Mesothelial cell of epicardium (in vitro differentiated cells): ENCODE measurements around the gene KRTAP10-3. TPM values are rescaled to one million over a fixed set of nuclear protein-coding genes. Genes with fewer than 3 reads are reported as not detected.

Source experiments
- DNase-seq, 2 experiments: peaks; one replicate each; pipeline ENCODE4 v3.0.0; 2021; ENCODE audit warnings: low spot score in 2 of 2; ENCODE audit not compliant: unreplicated experiment in 2 of 2
- H3K27ac Mint-ChIP-seq: 2 replicates; pipeline ENCODE4 v1.8.0; 2021; ENCODE audit warnings: mixed read lengths
- H3K27me3 Mint-ChIP-seq: 2 replicates; pipeline ENCODE4 v1.8.0; 2021; ENCODE audit warnings: low read depth, mixed read lengths
- H3K36me3 Mint-ChIP-seq: 2 replicates; pipeline ENCODE4 v1.8.0; 2021; ENCODE audit warnings: mixed read lengths
- H3K4me1 Mint-ChIP-seq: 2 replicates; pipeline ENCODE4 v1.8.0; 2021; ENCODE audit warnings: mixed read lengths
- H3K4me3 Mint-ChIP-seq: 2 replicates; pipeline ENCODE4 v1.8.0; 2021; ENCODE audit warnings: mild to moderate bottlenecking, moderate library complexity, mixed read lengths
- H3K9me3 Mint-ChIP-seq: 2 replicates; pipeline ENCODE4 v1.8.0; 2021; ENCODE audit warnings: mixed read lengths
- total RNA-seq: library from RNA; stranded (reverse); gene quantifications from 3 replicates; pipeline ENCODE4 v1.2.1, GENCODE V29; 2021
- TF ChIP-seq, protein P1 (sequence below): fragments of 200-600 bp; sonication (generic); IDR thresholded peaks from one replicate; pipeline ENCODE4 v1.5.0; 2021; ENCODE audit warnings: antibody characterized with exemption; ENCODE audit not compliant: unreplicated experiment

Gene KRTAP10-3
- total RNA-seq, 1 donor from 2014 or later: not detected

DNA sequence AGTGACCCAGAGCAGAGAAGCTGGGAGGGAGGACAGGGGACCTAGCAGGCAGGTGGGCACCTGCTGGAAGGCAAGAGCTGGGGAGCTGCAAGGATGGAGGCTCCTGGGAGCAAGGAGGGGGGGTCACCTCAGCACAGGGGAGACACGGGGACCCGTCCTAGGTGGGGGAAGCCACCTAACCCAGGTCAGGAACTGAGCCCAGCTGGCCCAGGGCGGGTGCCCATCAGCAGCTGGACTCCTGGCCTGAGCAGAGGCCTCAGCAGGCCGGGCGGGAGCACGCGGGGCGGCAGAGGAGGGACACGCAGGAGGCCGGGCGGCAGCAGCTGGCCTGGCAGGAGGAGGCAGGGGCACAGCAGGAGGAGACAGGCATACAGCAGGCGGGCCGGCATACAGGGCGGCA, 19.5 kb downstream of the KRTAP10-3 start:
- TF ChIP-seq, protein P1, sequence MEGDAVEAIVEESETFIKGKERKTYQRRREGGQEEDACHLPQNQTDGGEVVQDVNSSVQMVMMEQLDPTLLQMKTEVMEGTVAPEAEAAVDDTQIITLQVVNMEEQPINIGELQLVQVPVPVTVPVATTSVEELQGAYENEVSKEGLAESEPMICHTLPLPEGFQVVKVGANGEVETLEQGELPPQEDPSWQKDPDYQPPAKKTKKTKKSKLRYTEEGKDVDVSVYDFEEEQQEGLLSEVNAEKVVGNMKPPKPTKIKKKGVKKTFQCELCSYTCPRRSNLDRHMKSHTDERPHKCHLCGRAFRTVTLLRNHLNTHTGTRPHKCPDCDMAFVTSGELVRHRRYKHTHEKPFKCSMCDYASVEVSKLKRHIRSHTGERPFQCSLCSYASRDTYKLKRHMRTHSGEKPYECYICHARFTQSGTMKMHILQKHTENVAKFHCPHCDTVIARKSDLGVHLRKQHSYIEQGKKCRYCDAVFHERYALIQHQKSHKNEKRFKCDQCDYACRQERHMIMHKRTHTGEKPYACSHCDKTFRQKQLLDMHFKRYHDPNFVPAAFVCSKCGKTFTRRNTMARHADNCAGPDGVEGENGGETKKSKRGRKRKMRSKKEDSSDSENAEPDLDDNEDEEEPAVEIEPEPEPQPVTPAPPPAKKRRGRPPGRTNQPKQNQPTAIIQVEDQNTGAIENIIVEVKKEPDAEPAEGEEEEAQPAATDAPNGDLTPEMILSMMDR: no peak
- H3K9me3 Mint-ChIP-seq: peaks cover 5% of the 10 kb centered on the region
- H3K36me3 Mint-ChIP-seq: no peaks in the 10 kb centered on the region
- H3K27me3 Mint-ChIP-seq: no peaks in the 10 kb centered on the region
- H3K4me3 Mint-ChIP-seq: no peak overlapping the region
- no peaks in the 10 kb centered on the region for H3K4me1 Mint-ChIP-seq
- DNase-seq: no peak
- no peak overlapping the region for H3K27ac Mint-ChIP-seq

DNA sequence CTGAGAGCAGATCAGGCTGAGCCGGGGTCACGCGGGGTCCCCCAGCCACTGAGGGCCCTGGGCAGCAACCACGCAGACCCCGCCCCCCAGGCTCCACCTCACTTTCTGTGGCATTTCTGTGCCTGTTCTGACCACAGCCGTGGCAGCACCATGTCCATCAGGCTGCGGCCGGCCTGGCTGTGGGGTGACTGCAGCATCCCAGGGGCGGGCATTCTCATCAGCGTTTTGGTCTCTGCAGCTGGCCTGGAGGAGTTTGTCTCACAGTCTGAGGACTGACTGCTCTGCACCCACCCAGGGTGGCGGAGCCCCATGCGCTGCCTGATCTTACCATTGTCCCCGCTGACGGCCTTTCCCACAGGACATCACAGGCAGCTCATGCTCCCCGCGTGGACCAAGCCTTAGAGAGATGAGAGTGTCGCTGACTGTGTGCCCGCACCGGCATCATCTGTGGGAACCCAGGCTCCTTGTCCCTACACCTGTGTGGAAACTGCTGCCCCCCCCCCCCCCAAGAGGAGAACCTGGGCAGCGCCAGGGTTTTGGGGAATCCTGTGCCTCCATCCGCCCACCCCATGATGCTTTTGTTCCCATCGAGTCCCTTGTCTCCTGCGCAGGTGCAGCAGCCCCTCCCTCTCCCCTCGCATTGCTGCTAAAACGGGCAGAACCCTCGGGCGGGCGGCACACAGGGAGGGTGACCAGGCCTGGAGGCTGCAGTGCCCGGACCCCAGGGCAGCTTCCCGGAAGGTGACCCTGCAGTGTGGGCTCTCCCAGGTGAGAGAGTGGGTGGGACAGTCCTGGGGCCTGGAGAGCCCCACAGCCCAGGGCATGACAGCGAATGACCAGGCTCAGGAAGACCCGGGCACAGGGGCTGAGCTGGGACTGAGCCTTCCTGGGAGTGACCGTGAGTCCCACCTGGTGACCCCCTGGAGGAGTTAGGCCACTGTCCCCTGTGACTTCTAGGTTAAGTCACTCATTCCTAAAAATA, 20.4 kb downstream of the KRTAP10-3 start:
- TF ChIP-seq, protein P1: no peak
- Mint-ChIP-seq H3K27ac (no peak overlapping the region), H3K27me3 (no peaks in the 10 kb centered on the region), H3K36me3 (no peaks in the 10 kb centered on the region), H3K9me3 (peaks cover 5% of the 10 kb centered on the region), H3K4me1 (no peaks in the 10 kb centered on the region), H3K4me3 (no peak overlapping the region)
- peak in 1 of 2 experiments; percentile 25 for DNase-seq

DNA sequence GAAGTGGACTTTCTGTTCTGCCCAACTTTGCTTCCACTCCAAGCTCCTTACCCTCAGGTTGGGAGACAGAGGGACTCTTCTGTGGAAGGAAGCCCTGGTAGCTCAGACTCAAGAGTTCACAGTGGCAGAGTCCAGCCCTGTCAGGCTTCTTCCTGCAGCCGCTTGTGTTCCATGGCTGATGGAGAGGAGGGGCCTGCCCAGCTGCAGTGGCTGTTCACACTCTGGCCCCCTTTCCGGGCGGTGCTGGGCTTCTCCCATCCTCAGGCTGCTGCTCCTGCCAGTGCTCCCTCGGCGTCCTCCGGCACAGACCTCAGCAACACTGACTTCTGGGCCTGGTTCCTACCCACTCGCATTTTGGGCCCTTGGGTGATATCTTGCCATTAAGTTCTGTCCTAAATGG, 22.6 kb downstream of the KRTAP10-3 start:
- H3K27ac Mint-ChIP-seq: no peak overlapping the region
- H3K36me3 Mint-ChIP-seq: no peaks in the 10 kb centered on the region
- H3K27me3 Mint-ChIP-seq: no peaks in the 10 kb centered on the region
- H3K4me3 Mint-ChIP-seq: no peak overlapping the region
- H3K4me1 Mint-ChIP-seq: no peaks in the 10 kb centered on the region
- TF ChIP-seq, protein P1: no peak
- H3K9me3 Mint-ChIP-seq: peaks cover 5% of the 10 kb centered on the region
- DNase-seq: peak in 1 of 2 experiments; percentile 30

DNA sequence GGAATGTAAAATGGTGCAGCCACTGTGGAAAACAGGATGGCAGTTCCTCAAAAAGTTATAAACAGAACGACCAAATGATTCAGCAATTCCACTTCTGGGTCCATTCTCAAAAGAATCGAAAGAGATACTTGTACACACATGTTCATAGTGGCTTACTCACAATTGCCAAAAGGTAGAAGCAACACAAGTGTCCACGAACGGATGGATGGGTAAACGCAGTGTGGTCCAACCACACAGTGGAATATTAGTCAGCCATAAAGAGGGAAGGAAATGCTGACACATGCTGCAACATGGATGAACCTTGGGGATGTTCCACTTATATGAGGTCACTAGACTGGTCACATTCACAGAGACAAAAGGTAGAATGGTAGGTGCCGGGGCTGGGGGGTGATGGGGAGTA, 23.9 kb downstream of the KRTAP10-3 start:
- no peaks in the 10 kb centered on the region for H3K4me1 Mint-ChIP-seq
- no peak overlapping the region for H3K27ac Mint-ChIP-seq
- no peaks in the 10 kb centered on the region for H3K36me3 Mint-ChIP-seq
- no peak for DNase-seq
- no peak overlapping the region for H3K4me3 Mint-ChIP-seq
- peaks cover 5% of the 10 kb centered on the region for H3K9me3 Mint-ChIP-seq
- TF ChIP-seq, protein P1: no peak
- H3K27me3 Mint-ChIP-seq: no peaks in the 10 kb centered on the region

DNA sequence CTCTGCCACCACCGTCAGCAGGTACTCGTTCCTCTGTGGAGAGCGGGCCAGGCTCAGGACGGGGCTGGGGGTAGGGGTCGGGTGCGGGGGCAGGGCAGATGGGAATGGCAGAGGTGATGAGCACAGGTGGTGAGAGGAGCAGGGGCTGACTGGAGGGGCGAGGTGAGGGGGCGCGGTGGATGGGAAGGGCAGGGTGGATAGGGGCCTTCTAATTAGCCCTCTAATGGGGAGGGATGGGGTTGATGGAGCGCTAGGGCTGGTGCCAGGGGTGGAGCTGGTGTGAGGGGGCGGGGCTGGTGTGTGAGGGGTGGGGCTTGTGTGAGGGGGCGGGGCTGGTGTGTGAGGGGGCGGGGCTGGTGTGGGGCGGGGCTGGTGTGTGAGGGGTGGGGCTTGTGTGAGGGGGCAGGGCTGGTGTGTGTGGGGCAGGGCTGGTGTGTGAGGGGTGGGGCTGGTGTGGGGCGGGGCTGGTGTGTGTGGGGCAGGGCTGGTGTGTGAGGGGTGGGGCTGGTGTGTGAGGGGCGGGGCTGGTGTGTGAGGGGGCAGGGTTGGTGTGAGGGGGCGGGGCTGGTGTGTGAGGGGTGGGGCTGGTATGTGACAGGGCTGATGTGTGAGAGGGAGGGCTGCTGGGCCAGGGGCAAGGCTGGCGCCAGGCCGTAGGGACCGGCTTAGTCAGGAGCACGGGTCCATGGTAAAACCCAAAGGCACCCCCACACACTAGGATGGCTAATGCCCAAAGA, 24.5 kb downstream of the KRTAP10-3 start:
- TF ChIP-seq, protein P1: no peak
- no peak overlapping the region for H3K4me3 Mint-ChIP-seq
- no peaks in the 10 kb centered on the region for H3K4me1 Mint-ChIP-seq
- no peaks in the 10 kb centered on the region for H3K36me3 Mint-ChIP-seq
- no peaks in the 10 kb centered on the region for H3K27me3 Mint-ChIP-seq
- DNase-seq: no peak
- no peak overlapping the region for H3K27ac Mint-ChIP-seq
- H3K9me3 Mint-ChIP-seq: peaks cover 5% of the 10 kb centered on the region
